Astrocyte (in vitro differentiated cells and primary cell): ENCODE measurements around the gene KYNU. TPM values are rescaled to one million over a fixed set of nuclear protein-coding genes. Genes with fewer than 3 reads are reported as not detected.

Experiments
- DNase-seq: peaks from one replicate; pipeline ENCODE4 v3.0.0-alpha.2; 2010; ENCODE audit warnings: low read depth
- FAIRE-seq: peaks from 2 replicates; lab custom pipeline; 2011; peaks lifted over from hg19 to GRCh38; lab: Jason Lieb, UNC
- H2AFZ ChIP-seq: 2 replicates; pipeline ENCODE4 v1.6.0; 2012; ENCODE audit warnings: low read depth, low read length, inconsistent platforms
- H3K27ac ChIP-seq: 2 replicates; pipeline ENCODE4 v1.5.1; 2011; ENCODE audit warnings: low read depth, low read length, inconsistent platforms
- H3K27me3 ChIP-seq: 2 replicates; pipeline ENCODE4 v1.6.0; 2011; ENCODE audit warnings: low read length, inconsistent platforms; ENCODE audit not compliant: insufficient read depth
- H3K36me3 ChIP-seq: 2 replicates; pipeline ENCODE4 v1.5.1; 2011; ENCODE audit warnings: low read length, inconsistent platforms; ENCODE audit not compliant: insufficient read depth
- H3K4me1 ChIP-seq: 2 replicates; pipeline ENCODE4 v1.5.1; 2011; ENCODE audit warnings: low read length, inconsistent platforms; ENCODE audit not compliant: insufficient read depth
- H3K4me2 ChIP-seq: 2 replicates; pipeline ENCODE4 v1.6.0; 2012; ENCODE audit warnings: low read length, inconsistent platforms
- H3K4me3 ChIP-seq: 2 replicates; pipeline ENCODE4 v1.5.1; 2011; ENCODE audit warnings: low read depth, mild to moderate bottlenecking, low read length, inconsistent platforms; ENCODE audit not compliant: insufficient read depth
- H3K79me2 ChIP-seq: 2 replicates; pipeline ENCODE4 v1.6.0; 2012; ENCODE audit warnings: mild to moderate bottlenecking, low read length, inconsistent platforms; ENCODE audit not compliant: insufficient read depth
- H3K9ac ChIP-seq: 2 replicates; pipeline ENCODE4 v1.6.0; 2012; ENCODE audit warnings: mild to moderate bottlenecking, low read length, inconsistent platforms
- H3K9me3 ChIP-seq: 2 replicates; pipeline ENCODE4 v1.5.1; 2012; ENCODE audit warnings: low read depth, mild to moderate bottlenecking, low read length, inconsistent platforms; ENCODE audit not compliant: insufficient read depth
- H4K20me1 ChIP-seq: 2 replicates; pipeline ENCODE4 v1.6.0; 2012; ENCODE audit warnings: low read length, inconsistent platforms; ENCODE audit not compliant: insufficient read depth
- H3K27ac Mint-ChIP-seq: one replicate; pipeline ENCODE4 v1.8.0; 2021; ENCODE audit warnings: mild to moderate bottlenecking, mixed read lengths; ENCODE audit not compliant: unreplicated experiment
- H3K27me3 Mint-ChIP-seq: one replicate; pipeline ENCODE4 v1.8.0; 2021; ENCODE audit warnings: low read depth, mixed read lengths; ENCODE audit not compliant: unreplicated experiment
- H3K36me3 Mint-ChIP-seq: one replicate; pipeline ENCODE4 v1.8.0; 2021; ENCODE audit warnings: low read depth, mixed read lengths; ENCODE audit not compliant: unreplicated experiment
- H3K4me1 Mint-ChIP-seq: one replicate; pipeline ENCODE4 v1.8.0; 2021; ENCODE audit warnings: low read depth, mixed read lengths; ENCODE audit not compliant: unreplicated experiment
- H3K4me3 Mint-ChIP-seq: one replicate; pipeline ENCODE4 v1.8.0; 2021; ENCODE audit warnings: mild to moderate bottlenecking, moderate library complexity, mixed read lengths; ENCODE audit not compliant: unreplicated experiment
- H3K9me3 Mint-ChIP-seq: one replicate; pipeline ENCODE4 v1.8.0; 2021; ENCODE audit warnings: mild to moderate bottlenecking, mixed read lengths; ENCODE audit not compliant: unreplicated experiment
- EZH2 ChIP-seq: IDR thresholded peaks from 2 replicates; pipeline ENCODE4 v1.6.1; 2012; ENCODE audit warnings: mild to moderate bottlenecking, low read length, inconsistent platforms; ENCODE audit not compliant: insufficient read depth
- total RNA-seq: library from RNA; stranded (reverse); gene quantifications from 2 replicates; pipeline ENCODE4 v1.2.1, GENCODE V29; 2021
- TF ChIP-seq, protein P1 (sequence below): IDR thresholded peaks from 2 replicates; pipeline ENCODE4 v1.5.1; 2011; ENCODE audit warnings: low read depth, mild to moderate bottlenecking, inconsistent platforms, low read length, moderate library complexity; ENCODE audit not compliant: insufficient read depth

Gene KYNU
- total RNA-seq, 1 donor from 2014 or later: 1.2 TPM

DNA sequence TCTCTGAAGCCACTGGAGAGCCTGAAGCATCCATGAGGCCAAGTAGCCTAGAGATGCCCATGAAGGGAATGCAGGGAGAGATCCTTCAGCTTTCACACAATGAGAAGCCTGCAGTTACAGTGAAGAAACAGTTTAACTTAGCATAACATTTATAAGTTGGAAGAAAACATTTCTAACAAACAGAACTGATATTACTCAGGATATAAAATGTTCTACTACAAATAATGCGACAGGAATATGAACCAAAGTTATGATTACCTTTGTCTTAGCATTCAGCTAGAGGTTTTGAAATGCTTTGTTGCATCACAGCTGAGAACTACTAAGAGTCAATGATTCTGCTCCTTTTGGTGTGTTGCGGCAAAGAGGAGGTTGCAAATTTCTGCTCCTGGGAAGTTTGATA is 6.9 kb upstream of the KYNU start:
- no peaks in the 10 kb centered on the region for H3K36me3 Mint-ChIP-seq
- TF ChIP-seq, protein P1, sequence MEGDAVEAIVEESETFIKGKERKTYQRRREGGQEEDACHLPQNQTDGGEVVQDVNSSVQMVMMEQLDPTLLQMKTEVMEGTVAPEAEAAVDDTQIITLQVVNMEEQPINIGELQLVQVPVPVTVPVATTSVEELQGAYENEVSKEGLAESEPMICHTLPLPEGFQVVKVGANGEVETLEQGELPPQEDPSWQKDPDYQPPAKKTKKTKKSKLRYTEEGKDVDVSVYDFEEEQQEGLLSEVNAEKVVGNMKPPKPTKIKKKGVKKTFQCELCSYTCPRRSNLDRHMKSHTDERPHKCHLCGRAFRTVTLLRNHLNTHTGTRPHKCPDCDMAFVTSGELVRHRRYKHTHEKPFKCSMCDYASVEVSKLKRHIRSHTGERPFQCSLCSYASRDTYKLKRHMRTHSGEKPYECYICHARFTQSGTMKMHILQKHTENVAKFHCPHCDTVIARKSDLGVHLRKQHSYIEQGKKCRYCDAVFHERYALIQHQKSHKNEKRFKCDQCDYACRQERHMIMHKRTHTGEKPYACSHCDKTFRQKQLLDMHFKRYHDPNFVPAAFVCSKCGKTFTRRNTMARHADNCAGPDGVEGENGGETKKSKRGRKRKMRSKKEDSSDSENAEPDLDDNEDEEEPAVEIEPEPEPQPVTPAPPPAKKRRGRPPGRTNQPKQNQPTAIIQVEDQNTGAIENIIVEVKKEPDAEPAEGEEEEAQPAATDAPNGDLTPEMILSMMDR: no peak
- TF ChIP-seq EZH2: no peak
- H3K9me3 Mint-ChIP-seq: no peaks in the 10 kb centered on the region
- Histone ChIP-seq H3K4me2 (no peak overlapping the region), H2AFZ (no peak overlapping the region), H3K9me3 (no peaks in the 10 kb centered on the region), H4K20me1 (no peaks in the 10 kb centered on the region), H3K4me3 (no peak overlapping the region), H3K9ac (no peak overlapping the region), H3K27me3 (no peaks in the 10 kb centered on the region), H3K27ac (no peak overlapping the region), H3K79me2 (no peaks in the 10 kb centered on the region), H3K36me3 (no peaks in the 10 kb centered on the region), H3K4me1 (peaks cover 11% of the 10 kb centered on the region)
- peaks cover 17% of the 10 kb centered on the region for H3K4me1 Mint-ChIP-seq
- DNase-seq (no peak), FAIRE-seq (no peak)
- no peak overlapping the region for H3K27ac Mint-ChIP-seq
- no peak overlapping the region for H3K4me3 Mint-ChIP-seq
- H3K27me3 Mint-ChIP-seq: no peaks in the 10 kb centered on the region

DNA sequence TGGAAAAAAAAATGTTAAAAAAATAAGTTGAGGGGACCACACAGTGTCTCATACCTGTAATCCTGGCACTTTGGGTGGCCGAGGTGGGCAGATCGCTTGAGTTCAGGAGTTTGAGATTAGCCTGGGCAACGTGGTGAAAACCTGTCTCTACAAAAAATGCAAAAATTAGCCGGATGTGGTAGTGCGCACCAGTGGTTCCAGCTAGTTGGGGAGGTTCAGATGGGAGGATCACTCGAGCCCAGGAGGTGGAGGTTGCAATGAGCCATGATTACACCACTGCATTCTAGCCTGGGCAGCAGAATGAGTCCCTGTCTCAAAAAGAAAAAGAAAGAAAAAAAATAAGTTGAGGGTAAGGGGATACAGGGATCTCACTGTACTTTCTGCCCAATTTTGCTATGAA is 6.1 kb upstream of the KYNU start:
- H3K4me1 Mint-ChIP-seq: peaks cover 17% of the 10 kb centered on the region
- no peaks in the 10 kb centered on the region for H3K27me3 ChIP-seq
- no peak overlapping the region for H3K27ac Mint-ChIP-seq
- H3K9me3 ChIP-seq: no peaks in the 10 kb centered on the region
- no peak overlapping the region for H3K4me3 ChIP-seq
- H3K9ac ChIP-seq: no peak overlapping the region
- H3K79me2 ChIP-seq: no peaks in the 10 kb centered on the region
- H3K9me3 Mint-ChIP-seq: no peaks in the 10 kb centered on the region
- no peak overlapping the region for H3K4me3 Mint-ChIP-seq
- no peak overlapping the region for H3K4me2 ChIP-seq
- H3K36me3 Mint-ChIP-seq: no peaks in the 10 kb centered on the region
- TF ChIP-seq, protein P1: no peak
- no peak for TF ChIP-seq EZH2
- no peaks in the 10 kb centered on the region for H3K36me3 ChIP-seq
- H2AFZ ChIP-seq: no peak overlapping the region
- no peak overlapping the region for H3K27ac ChIP-seq
- no peaks in the 10 kb centered on the region for H4K20me1 ChIP-seq
- H3K4me1 ChIP-seq: peaks cover 11% of the 10 kb centered on the region
- no peaks in the 10 kb centered on the region for H3K27me3 Mint-ChIP-seq
- FAIRE-seq: no peak
- no peak for DNase-seq

DNA sequence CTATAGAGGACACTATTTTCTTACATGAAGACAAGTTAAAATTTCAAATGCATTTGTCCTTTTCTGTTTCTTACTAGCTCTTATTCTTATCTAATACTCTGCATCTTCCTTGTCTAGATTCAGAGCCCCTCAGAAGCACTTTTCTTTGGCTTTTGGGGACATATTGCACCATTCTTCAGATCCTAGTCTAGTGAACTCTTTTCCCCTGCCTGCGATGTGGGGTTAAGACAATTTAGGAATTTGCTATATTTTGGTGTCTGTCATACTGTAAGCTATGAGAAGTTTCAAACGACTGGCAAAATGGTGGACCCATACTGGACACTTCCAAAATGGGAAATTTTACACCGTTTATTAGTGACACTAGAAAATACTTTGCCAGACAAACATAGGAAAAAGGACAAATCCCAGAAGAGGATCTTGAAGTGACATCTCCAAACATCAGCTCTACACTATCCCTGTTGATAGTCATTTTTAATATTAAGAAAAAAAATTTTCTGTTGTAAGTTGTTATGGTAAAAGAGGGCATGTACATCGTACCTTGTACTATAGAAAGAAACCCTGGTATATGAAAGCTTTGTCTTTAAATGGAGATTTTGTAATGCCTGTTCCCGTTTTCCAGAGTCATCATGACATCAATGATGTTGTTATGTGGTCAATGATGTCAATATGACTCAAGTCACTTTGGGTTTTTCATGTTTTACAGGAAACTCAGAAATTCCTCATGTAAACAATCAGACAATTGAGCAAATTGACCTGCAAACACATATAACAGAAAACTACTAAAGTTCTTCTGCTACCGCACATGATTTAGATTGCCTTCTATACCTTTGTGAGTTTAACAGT is 4.4 kb upstream of the KYNU start:
- H3K4me3 ChIP-seq: no peak overlapping the region
- no peaks in the 10 kb centered on the region for H3K79me2 ChIP-seq
- H2AFZ ChIP-seq: no peak overlapping the region
- no peak for TF ChIP-seq EZH2
- TF ChIP-seq, protein P1: no peak
- Mint-ChIP-seq H3K27ac (peak overlapping the region; percentile 90), H3K36me3 (no peaks in the 10 kb centered on the region), H3K4me3 (no peak overlapping the region), H3K9me3 (no peaks in the 10 kb centered on the region), H3K27me3 (no peaks in the 10 kb centered on the region), H3K4me1 (peaks cover 17% of the 10 kb centered on the region)
- H3K9me3 ChIP-seq: no peaks in the 10 kb centered on the region
- FAIRE-seq (peak; percentile 32), DNase-seq (peak; percentile 83)
- H3K27me3 ChIP-seq: no peaks in the 10 kb centered on the region
- H3K36me3 ChIP-seq: no peaks in the 10 kb centered on the region
- no peaks in the 10 kb centered on the region for H4K20me1 ChIP-seq
- peak overlapping the region; percentile 79 for H3K27ac ChIP-seq
- H3K4me2 ChIP-seq: peak overlapping the region; percentile 62
- H3K9ac ChIP-seq: peak overlapping the region; percentile 71
- H3K4me1 ChIP-seq: peaks cover 11% of the 10 kb centered on the region
